ENCODE data around the gene PHKB.

Gene PHKB

DNA sequence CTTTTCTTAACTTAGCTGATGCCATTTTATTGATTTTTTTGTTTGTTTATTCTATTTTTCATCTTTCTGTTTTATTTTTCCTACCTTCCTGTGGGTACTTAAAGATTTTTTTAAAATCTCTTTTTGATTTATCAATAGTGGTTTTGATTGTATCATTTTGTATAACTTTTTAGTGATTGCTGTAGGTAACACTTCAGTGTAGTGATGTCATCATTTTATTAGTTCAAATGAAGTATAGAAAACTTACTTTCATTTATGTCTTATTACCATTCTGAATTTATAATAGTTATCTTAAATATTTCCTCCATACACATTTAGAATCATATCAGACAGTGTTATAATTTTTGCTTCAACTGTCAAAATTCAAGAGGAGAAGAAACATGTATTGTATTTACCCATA is 115.9 kb downstream of the PHKB start:
- Histone ChIP-seq H3K9ac (ENCODE audit: low read depth, low read length) (no peak overlapping the region), H3K4me3 (ENCODE audit: low read length) (no peak overlapping the region), H3K4me2 (ENCODE audit: low read length) (no peak overlapping the region), H3K27me3 (ENCODE audit: control insufficient read depth, insufficient read depth, low read length) (no peaks in the 10 kb centered on the region), H3K9me3 (replicated peaks; ENCODE audit: low read length) (no peaks in the 10 kb centered on the region), H3K4me1 (ENCODE audit: control insufficient read depth, insufficient read depth, low read length) (peaks cover 6% of the 10 kb centered on the region), H3K36me3 (ENCODE audit: insufficient read depth, low read length) (no peaks in the 10 kb centered on the region)

DNA sequence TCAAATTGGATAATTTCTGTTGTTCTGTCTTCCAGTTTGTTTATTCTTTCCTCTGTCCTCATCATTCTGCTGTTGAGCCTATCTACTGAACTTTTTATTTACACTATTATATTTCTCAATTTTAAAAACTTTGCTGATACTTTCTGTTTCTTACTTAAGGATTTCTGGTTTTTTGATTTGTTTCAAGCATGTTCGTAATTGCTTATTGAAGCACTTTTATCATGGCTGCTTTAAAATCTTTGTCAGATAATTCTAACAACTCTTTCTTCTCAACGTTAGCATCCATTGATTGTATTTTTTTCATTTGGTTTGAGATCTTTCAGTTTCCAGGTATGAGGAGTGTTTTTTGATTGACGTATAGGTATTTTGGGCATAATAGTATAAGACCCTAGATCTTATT is 116.9 kb downstream of the PHKB start:
- Histone ChIP-seq H3K4me2 (ENCODE audit: low read length) (no peak overlapping the region), H3K9me3 (replicated peaks; ENCODE audit: low read length) (no peaks in the 10 kb centered on the region), H3K36me3 (ENCODE audit: insufficient read depth, low read length) (no peaks in the 10 kb centered on the region), H3K4me1 (ENCODE audit: control insufficient read depth, insufficient read depth, low read length) (peaks cover 6% of the 10 kb centered on the region), H3K4me3 (ENCODE audit: low read length) (no peak overlapping the region), H3K9ac (ENCODE audit: low read depth, low read length) (no peak overlapping the region), H3K27me3 (ENCODE audit: control insufficient read depth, insufficient read depth, low read length) (no peaks in the 10 kb centered on the region)

DNA sequence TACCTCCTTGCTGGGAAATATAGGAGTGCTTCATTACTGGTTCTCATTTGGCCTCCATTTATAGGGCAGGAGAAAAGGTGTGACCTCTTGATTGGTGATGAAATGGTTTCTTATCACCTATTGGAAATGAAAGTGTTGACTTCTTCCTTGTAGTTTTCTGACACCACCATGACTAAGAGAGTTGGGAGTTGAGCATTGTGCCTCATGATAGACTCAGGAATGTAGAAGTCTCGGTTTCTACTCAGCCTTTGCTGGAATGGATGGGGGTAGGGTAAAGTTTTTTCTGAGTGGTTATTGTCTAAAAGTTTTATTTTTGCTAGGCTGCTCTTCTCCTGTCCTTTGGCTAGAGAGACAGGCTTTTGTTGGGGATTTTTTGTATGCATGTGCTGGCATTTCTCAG is 117.4 kb downstream of the PHKB start:
- H3K9ac ChIP-seq (ENCODE audit: low read depth, low read length): no peak overlapping the region
- H3K4me3 ChIP-seq (ENCODE audit: low read length): no peak overlapping the region
- H3K9me3 ChIP-seq (replicated peaks; ENCODE audit: low read length): no peaks in the 10 kb centered on the region
- H3K4me2 ChIP-seq (ENCODE audit: low read length): no peak overlapping the region
- H3K27me3 ChIP-seq (ENCODE audit: control insufficient read depth, insufficient read depth, low read length): no peaks in the 10 kb centered on the region
- H3K36me3 ChIP-seq (ENCODE audit: insufficient read depth, low read length): no peaks in the 10 kb centered on the region
- H3K4me1 ChIP-seq (ENCODE audit: control insufficient read depth, insufficient read depth, low read length): peaks cover 6% of the 10 kb centered on the region

DNA sequence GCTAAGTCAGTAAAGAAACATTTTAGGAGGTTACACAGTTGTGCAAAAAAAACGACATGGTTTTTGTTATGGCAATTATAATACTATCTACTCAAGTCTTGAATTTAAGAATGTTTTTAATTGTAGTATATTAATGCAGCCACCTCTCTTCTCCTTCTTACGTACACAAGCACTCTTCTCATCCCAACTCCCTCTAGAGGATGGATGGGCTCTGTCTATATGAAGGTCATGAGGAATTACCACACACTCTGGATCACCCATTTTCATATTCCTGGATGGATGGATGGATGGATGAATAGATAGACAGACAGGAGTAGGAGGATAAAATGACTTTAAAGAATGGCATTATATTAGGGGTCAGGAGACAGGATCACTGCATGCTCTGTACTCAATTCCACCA is 120.0 kb downstream of the PHKB start:
- Histone ChIP-seq H3K4me3 (ENCODE audit: low read length) (no peak overlapping the region), H3K4me1 (ENCODE audit: control insufficient read depth, insufficient read depth, low read length) (no peaks in the 10 kb centered on the region), H3K27me3 (ENCODE audit: control insufficient read depth, insufficient read depth, low read length) (no peaks in the 10 kb centered on the region), H3K36me3 (ENCODE audit: insufficient read depth, low read length) (no peaks in the 10 kb centered on the region), H3K4me2 (ENCODE audit: low read length) (no peak overlapping the region), H3K9ac (ENCODE audit: low read depth, low read length) (no peak overlapping the region), H3K9me3 (replicated peaks; ENCODE audit: low read length) (no peaks in the 10 kb centered on the region)

DNA sequence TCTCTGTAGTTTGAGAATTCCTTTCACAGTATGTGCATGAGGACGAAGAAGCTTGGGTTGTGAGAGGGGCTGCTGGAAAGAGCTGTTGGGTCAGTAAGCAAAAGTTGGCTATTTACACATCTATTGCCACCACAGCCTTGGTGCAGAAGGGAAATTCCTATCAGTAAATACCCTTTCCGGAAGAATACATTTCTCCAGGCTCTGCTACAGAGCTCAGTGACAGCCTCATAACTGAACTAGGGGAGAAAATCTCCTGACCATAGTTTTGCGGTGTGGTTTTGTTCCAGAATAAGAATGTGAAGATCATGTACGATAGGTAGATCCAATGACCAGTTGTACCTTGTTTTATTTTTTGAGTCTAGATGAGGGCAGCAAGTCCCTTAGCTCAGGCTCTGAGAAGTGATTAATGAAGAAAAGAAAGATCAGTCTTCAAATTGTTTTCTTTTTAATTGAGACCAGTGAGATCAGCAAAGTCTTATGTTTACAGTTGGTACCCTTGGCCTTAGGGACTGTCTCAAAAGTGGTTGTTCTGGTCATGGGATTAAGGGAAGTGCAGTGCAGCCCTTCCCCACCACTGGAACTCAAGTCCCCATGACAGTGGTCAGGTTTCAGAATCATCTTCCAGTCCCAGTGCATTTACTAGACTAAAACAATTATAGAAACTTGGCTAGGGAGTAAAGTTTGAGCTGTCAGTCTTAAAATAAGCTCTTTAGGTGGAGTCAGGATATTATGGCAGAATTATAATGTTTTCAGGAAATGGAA is 123.5 kb downstream of the PHKB start:
- no peaks in the 10 kb centered on the region for H3K27me3 ChIP-seq (ENCODE audit: control insufficient read depth, insufficient read depth, low read length)
- no peak overlapping the region for H3K9ac ChIP-seq (ENCODE audit: low read depth, low read length)
- no peaks in the 10 kb centered on the region for H3K36me3 ChIP-seq (ENCODE audit: insufficient read depth, low read length)
- H3K4me3 ChIP-seq (ENCODE audit: low read length): no peak overlapping the region
- no peak overlapping the region for H3K4me2 ChIP-seq (ENCODE audit: low read length)
- H3K4me1 ChIP-seq (ENCODE audit: control insufficient read depth, insufficient read depth, low read length): no peaks in the 10 kb centered on the region
- no peaks in the 10 kb centered on the region for H3K9me3 ChIP-seq (replicated peaks; ENCODE audit: low read length)

DNA sequence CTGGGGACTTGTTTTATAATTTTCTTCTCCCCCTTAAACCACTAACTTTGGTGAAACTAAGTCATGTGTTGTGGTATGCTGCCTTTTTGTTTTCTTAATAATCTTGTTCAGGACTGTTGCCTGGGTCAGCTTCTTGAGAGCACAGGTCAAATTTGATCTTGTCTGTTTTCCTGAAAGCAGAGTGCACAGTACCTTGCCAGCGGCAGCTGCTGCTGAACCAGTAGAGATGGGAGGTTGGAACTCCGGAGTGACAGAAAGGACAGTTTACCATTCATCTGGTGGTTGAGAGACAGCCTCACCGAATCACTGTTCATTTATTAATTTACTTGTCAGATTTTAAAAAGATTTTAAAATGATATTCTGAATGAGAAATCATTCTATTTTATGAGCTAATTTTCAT is 125.0 kb downstream of the PHKB start:
- Histone ChIP-seq H3K4me2 (ENCODE audit: low read length) (no peak overlapping the region), H3K4me1 (ENCODE audit: control insufficient read depth, insufficient read depth, low read length) (no peaks in the 10 kb centered on the region), H3K4me3 (ENCODE audit: low read length) (no peak overlapping the region), H3K9me3 (replicated peaks; ENCODE audit: low read length) (no peaks in the 10 kb centered on the region), H3K36me3 (ENCODE audit: insufficient read depth, low read length) (peaks cover 8% of the 10 kb centered on the region), H3K27me3 (ENCODE audit: control insufficient read depth, insufficient read depth, low read length) (no peaks in the 10 kb centered on the region), H3K9ac (ENCODE audit: low read depth, low read length) (no peak overlapping the region)

DNA sequence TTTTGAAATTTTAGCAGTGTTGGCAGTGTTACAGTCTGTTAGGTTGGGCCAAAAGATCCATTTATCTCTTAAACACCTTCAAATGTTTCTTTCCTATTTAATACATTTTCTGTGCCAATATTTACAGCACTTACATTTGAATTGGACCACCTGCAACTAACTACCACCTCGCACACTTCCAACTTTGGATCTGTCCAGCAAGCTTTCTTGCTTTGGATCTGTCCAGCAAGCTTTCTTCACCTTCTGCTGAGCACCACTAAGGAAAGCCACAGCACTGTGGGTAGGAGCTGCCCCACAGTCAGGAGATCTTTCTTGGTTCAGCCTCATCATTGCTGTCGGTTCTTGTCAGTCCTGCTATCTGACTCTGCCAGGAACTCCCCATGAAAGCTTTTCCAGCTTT is 129.3 kb downstream of the PHKB start:
- Histone ChIP-seq H3K4me2 (ENCODE audit: low read length) (no peak overlapping the region), H3K27me3 (ENCODE audit: control insufficient read depth, insufficient read depth, low read length) (no peaks in the 10 kb centered on the region), H3K4me3 (ENCODE audit: low read length) (no peak overlapping the region), H3K9ac (ENCODE audit: low read depth, low read length) (no peak overlapping the region), H3K9me3 (replicated peaks; ENCODE audit: low read length) (no peaks in the 10 kb centered on the region), H3K36me3 (ENCODE audit: insufficient read depth, low read length) (peaks cover 21% of the 10 kb centered on the region), H3K4me1 (ENCODE audit: control insufficient read depth, insufficient read depth, low read length) (no peaks in the 10 kb centered on the region)

DNA sequence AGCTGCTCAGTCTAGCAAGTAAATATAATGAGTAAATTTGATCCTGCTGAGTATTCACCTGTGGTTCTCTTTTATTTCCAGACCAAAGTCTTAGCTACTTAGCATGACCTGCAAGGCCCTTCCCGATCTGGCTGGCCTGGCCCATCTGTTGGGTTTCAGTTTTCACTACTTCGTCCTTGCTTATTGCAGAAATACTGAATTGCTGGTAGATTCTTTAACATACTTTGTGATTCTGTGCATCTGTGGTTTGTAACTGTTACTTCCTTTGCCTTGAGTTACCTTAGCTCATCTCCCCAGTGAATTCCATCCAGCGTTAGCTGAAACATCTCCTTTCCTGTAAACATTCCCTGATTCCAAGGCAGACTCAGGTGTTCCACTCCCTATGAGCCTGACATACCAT is 131.1 kb downstream of the PHKB start:
- Histone ChIP-seq H3K4me2 (ENCODE audit: low read length) (no peak overlapping the region), H3K9me3 (replicated peaks; ENCODE audit: low read length) (no peaks in the 10 kb centered on the region), H3K27me3 (ENCODE audit: control insufficient read depth, insufficient read depth, low read length) (no peaks in the 10 kb centered on the region), H3K36me3 (ENCODE audit: insufficient read depth, low read length) (peaks cover 21% of the 10 kb centered on the region), H3K4me3 (ENCODE audit: low read length) (no peak overlapping the region), H3K4me1 (ENCODE audit: control insufficient read depth, insufficient read depth, low read length) (no peaks in the 10 kb centered on the region), H3K9ac (ENCODE audit: low read depth, low read length) (no peak overlapping the region)

DNA sequence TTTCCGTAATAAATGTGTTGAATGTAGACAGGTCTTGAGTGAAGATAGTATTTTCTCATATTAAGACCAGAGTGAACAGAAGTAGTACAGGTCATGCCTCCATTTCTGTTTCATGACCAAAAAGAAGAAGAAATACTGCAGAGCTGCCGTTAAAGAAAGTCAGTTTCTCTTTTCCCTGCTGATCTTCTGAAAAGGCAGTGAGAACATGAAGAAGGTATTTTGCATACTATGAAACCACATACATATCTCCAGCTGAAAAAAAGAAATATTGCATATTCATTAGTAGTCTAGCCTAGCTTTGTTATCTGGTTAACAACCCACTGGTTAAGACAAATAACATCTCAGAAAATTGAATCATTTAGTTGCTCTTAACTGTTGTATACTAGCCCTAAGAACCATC is 138.4 kb downstream of the PHKB start:
- H3K4me3 ChIP-seq (ENCODE audit: low read length): no peak overlapping the region
- no peaks in the 10 kb centered on the region for H3K4me1 ChIP-seq (ENCODE audit: control insufficient read depth, insufficient read depth, low read length)
- H3K4me2 ChIP-seq (ENCODE audit: low read length): no peak overlapping the region
- H3K27me3 ChIP-seq (ENCODE audit: control insufficient read depth, insufficient read depth, low read length): no peaks in the 10 kb centered on the region
- no peaks in the 10 kb centered on the region for H3K9me3 ChIP-seq (replicated peaks; ENCODE audit: low read length)
- no peak overlapping the region for H3K9ac ChIP-seq (ENCODE audit: low read depth, low read length)
- no peaks in the 10 kb centered on the region for H3K36me3 ChIP-seq (ENCODE audit: insufficient read depth, low read length)

DNA sequence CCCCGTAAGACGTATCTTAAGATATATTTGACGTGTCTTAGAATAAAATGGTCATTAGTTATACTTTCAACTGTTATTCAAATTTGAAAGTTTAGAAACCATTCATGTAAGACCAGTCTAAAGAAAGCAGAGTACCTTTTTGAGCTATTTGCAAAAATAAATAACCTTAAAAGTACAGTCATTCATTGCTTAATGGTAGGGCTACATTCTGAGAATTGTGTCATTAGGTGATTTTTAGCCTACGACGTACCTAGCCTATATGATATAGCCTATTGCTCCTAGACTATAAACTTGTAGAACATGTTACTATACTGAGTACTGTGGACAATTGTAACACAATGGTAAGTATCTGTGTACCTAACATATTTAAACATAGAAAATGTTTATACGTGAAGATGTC is 139.2 kb downstream of the PHKB start:
- Histone ChIP-seq H3K9ac (ENCODE audit: low read depth, low read length) (no peak overlapping the region), H3K27me3 (ENCODE audit: control insufficient read depth, insufficient read depth, low read length) (no peaks in the 10 kb centered on the region), H3K4me1 (ENCODE audit: control insufficient read depth, insufficient read depth, low read length) (no peaks in the 10 kb centered on the region), H3K4me3 (ENCODE audit: low read length) (no peak overlapping the region), H3K9me3 (replicated peaks; ENCODE audit: low read length) (no peaks in the 10 kb centered on the region), H3K36me3 (ENCODE audit: insufficient read depth, low read length) (no peaks in the 10 kb centered on the region), H3K4me2 (ENCODE audit: low read length) (no peak overlapping the region)

DNA sequence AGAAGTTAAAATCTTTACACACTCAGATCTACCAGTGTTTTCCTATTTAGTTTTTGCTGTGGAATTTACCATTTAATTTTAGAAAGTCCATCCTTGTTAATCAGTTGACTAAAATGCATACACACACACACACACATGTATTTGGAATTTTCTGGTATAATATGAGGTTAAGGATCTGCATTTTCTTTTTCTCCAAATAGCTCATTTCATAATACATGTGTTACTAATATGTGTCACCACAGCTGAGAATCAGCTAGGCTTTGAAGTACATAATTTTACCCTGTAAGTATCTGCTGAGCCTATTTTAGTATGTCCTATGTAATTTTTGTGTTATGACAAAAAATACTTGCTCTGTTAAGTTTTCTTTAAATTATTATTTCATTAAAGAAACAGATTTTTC is 143.2 kb downstream of the PHKB start:
- Histone ChIP-seq H3K27me3 (ENCODE audit: control insufficient read depth, insufficient read depth, low read length) (no peaks in the 10 kb centered on the region), H3K4me2 (ENCODE audit: low read length) (no peak overlapping the region), H3K36me3 (ENCODE audit: insufficient read depth, low read length) (no peaks in the 10 kb centered on the region), H3K9me3 (replicated peaks; ENCODE audit: low read length) (no peaks in the 10 kb centered on the region), H3K4me1 (ENCODE audit: control insufficient read depth, insufficient read depth, low read length) (no peaks in the 10 kb centered on the region), H3K9ac (ENCODE audit: low read depth, low read length) (no peak overlapping the region), H3K4me3 (ENCODE audit: low read length) (no peak overlapping the region)

DNA sequence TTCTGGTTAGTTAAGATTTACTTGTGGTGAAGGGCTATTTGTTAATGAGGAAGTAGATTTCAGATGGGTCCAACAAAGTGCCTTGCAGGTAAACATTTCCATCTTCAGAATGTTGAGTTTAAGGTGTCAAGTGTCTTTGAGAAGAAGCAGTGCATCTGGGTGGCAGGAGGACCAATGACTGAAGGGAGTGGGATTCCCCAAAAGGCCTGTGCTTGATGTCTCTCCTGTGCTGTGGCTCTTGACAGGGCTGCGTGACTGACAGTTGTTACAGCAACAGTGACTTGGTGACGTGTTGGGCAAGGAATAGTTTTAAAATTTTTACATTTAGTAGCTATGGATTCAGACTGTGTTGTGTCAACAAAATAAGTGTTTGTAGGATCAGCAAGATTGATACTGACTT is 149.9 kb downstream of the PHKB start:
- peaks cover 4% of the 10 kb centered on the region for H3K36me3 ChIP-seq (ENCODE audit: insufficient read depth, low read length)
- no peak overlapping the region for H3K9ac ChIP-seq (ENCODE audit: low read depth, low read length)
- H3K4me3 ChIP-seq (ENCODE audit: low read length): no peak overlapping the region
- no peaks in the 10 kb centered on the region for H3K27me3 ChIP-seq (ENCODE audit: control insufficient read depth, insufficient read depth, low read length)
- no peaks in the 10 kb centered on the region for H3K9me3 ChIP-seq (replicated peaks; ENCODE audit: low read length)
- no peaks in the 10 kb centered on the region for H3K4me1 ChIP-seq (ENCODE audit: control insufficient read depth, insufficient read depth, low read length)
- H3K4me2 ChIP-seq (ENCODE audit: low read length): no peak overlapping the region

All from skeletal muscle satellite cell (primary cell).